Thyroid gland (tissue), 4 donors: ENCODE results near the gene FBXL22.
"Not testable (repeated sequence)": the region's sequence is repeated elsewhere in the genome, so short reads cannot be mapped to it uniquely, and the experiment has no call there.

Experiments
- POLR2A ChIP-seq, 2 donors: fragments of 450-650 bp; IDR thresholded peaks; one replicate each; pipeline ENCODE4 v1.6.1; 2017; ENCODE audit warnings: antibody characterized with exemption in 2 of 2, mild to moderate bottlenecking in 2 of 2, moderate library complexity in 1 of 2
- TF ChIP-seq, protein P1 (sequence below), 6 experiments: fragments of 200-600 bp in 3 of 6; fragments of 450-650 bp in 3 of 6; sonication (generic) in 3 of 6; IDR thresholded peaks; one replicate each; pipeline ENCODE4 v1.5.1; 2016 to 2019; ENCODE audit warnings: antibody characterized with exemption in 6 of 6, mild to moderate bottlenecking in 2 of 6, inconsistent platforms in 1 of 6, moderate library complexity in 1 of 6

GRCh38 chr15:63620760-63621159 lies 23.6 kb downstream of the FBXL22 start:
- not testable (repeated sequence) for TF ChIP-seq POLR2A (IDR thresholded peaks at IDR 0.05)
- TF ChIP-seq, protein P1, sequence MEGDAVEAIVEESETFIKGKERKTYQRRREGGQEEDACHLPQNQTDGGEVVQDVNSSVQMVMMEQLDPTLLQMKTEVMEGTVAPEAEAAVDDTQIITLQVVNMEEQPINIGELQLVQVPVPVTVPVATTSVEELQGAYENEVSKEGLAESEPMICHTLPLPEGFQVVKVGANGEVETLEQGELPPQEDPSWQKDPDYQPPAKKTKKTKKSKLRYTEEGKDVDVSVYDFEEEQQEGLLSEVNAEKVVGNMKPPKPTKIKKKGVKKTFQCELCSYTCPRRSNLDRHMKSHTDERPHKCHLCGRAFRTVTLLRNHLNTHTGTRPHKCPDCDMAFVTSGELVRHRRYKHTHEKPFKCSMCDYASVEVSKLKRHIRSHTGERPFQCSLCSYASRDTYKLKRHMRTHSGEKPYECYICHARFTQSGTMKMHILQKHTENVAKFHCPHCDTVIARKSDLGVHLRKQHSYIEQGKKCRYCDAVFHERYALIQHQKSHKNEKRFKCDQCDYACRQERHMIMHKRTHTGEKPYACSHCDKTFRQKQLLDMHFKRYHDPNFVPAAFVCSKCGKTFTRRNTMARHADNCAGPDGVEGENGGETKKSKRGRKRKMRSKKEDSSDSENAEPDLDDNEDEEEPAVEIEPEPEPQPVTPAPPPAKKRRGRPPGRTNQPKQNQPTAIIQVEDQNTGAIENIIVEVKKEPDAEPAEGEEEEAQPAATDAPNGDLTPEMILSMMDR (IDR thresholded peaks at IDR 0.05): not testable (repeated sequence)
